ENCODE data around the gene ZDHHC23.

- no peak for TF ChIP-seq EZH2 (IDR thresholded peaks at IDR 0.05; ENCODE audit: borderline replicate concordance, low read length)
- TF ChIP-seq, protein P1, sequence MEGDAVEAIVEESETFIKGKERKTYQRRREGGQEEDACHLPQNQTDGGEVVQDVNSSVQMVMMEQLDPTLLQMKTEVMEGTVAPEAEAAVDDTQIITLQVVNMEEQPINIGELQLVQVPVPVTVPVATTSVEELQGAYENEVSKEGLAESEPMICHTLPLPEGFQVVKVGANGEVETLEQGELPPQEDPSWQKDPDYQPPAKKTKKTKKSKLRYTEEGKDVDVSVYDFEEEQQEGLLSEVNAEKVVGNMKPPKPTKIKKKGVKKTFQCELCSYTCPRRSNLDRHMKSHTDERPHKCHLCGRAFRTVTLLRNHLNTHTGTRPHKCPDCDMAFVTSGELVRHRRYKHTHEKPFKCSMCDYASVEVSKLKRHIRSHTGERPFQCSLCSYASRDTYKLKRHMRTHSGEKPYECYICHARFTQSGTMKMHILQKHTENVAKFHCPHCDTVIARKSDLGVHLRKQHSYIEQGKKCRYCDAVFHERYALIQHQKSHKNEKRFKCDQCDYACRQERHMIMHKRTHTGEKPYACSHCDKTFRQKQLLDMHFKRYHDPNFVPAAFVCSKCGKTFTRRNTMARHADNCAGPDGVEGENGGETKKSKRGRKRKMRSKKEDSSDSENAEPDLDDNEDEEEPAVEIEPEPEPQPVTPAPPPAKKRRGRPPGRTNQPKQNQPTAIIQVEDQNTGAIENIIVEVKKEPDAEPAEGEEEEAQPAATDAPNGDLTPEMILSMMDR (conservative IDR thresholded peaks at IDR 0.05 in 1 of 2, IDR thresholded peaks at IDR 0.05 in 1 of 2; ENCODE audit: extremely low read depth in 1 of 2, insufficient read depth in 1 of 2, low read depth in 1 of 2, low read length in 2 of 2), result no peak
Observed at GRCh38 chr3:113977822-113978221, 30.0 kb downstream of the ZDHHC23 start.

Measured in mammary epithelial cell (primary cell).